Measurements from ENCODE around the gene CFAP46. TPM values are rescaled to one million over a fixed set of nuclear protein-coding genes. Genes with fewer than 3 reads are reported as not detected.

Gene CFAP46
- total and polyA plus RNA-seq, 4 donors: 0.33 to 0.59 (median 0.42) TPM

GRCh38 chr10:132911786-132912097, 30.6 kb downstream of the CFAP46 start (continued):
- TF ChIP-seq REST (IDR thresholded peaks at IDR 0.05): no peak
- no peak for TF ChIP-seq NR2F2 (IDR thresholded peaks at IDR 0.05)
- no peak for TF ChIP-seq RAD21 (IDR thresholded peaks at IDR 0.05)
- no peak for TF ChIP-seq HNF4A (conservative IDR thresholded peaks at IDR 0.05)
- no peak for TF ChIP-seq YY1 (IDR thresholded peaks at IDR 0.05)
- no peak for TF ChIP-seq JUND (IDR thresholded peaks at IDR 0.05)
- no peak for TF ChIP-seq TAF1 (conservative IDR thresholded peaks at IDR 0.05)

- H3K9ac ChIP-seq (ENCODE audit: low read depth in 1 of 2, low read length in 2 of 2): no peak overlapping the region
- H3K27me3 ChIP-seq (ENCODE audit: control insufficient read depth in 4 of 4, insufficient read depth in 4 of 4, low read length in 3 of 4): no peaks in the 10 kb centered on the region
- H3K27ac ChIP-seq (ENCODE audit: low read depth in 1 of 2, low read length in 2 of 2): no peak overlapping the region
- H3K9me3 ChIP-seq (ENCODE audit: control insufficient read depth in 4 of 4, low read length in 3 of 4): no peaks in the 10 kb centered on the region
- TF ChIP-seq RXRA (IDR thresholded peaks at IDR 0.05): no peak
- TF ChIP-seq REST (IDR thresholded peaks at IDR 0.05): no peak
- no peak for TF ChIP-seq ZBTB33 (IDR thresholded peaks at IDR 0.05)
- TF ChIP-seq YY1 (IDR thresholded peaks at IDR 0.05): no peak
- no peak for TF ChIP-seq SP1 (IDR thresholded peaks at IDR 0.05)
- TF ChIP-seq TAF1 (conservative IDR thresholded peaks at IDR 0.05): no peak
- H3K36me3 ChIP-seq (ENCODE audit: control insufficient read depth in 4 of 4, insufficient read depth in 3 of 4, low read depth in 1 of 4, low read length in 3 of 4): no peaks in the 10 kb centered on the region
- DNase-seq (ENCODE audit: low spot score): no peak
- 74% methylated on average over 37 of the region's 37 CpGs for WGBS
- no peak overlapping the region for H3K4me3 ChIP-seq (ENCODE audit: low read depth in 1 of 3, low read length in 3 of 3)
- H3K4me1 ChIP-seq (ENCODE audit: control insufficient read depth in 4 of 4, insufficient read depth in 4 of 4, low read length in 3 of 4): no peaks in the 10 kb centered on the region
Measured at GRCh38 chr10:132910901-132911785, 31.2 kb downstream of the CFAP46 start.

Data from liver (tissue), 9 donors.